Kidney (tissue), 14 donors: ENCODE data around the gene SMAD3. TPM values are rescaled to one million over a fixed set of nuclear protein-coding genes. Genes with fewer than 3 reads are reported as not detected.

Experiments
- DNase-seq, 5 donors: peaks; one replicate each; pipeline ENCODE4 v3.0.0-alpha.2; 2013 to 2020
- FAIRE-seq: peaks from 2 replicates; lab custom pipeline; 2012; peaks lifted over from hg19 to GRCh38; lab: Jason Lieb, UNC
- H3K27ac ChIP-seq, 2 donors: one replicate each; pipeline ENCODE4 v1.7.0; 2013; ENCODE audit warnings: low read depth in 2 of 2, low read length in 2 of 2, inconsistent platforms in 1 of 2
- H3K27me3 ChIP-seq: one replicate; pipeline ENCODE4 v1.7.1; 2013; ENCODE audit warnings: low read length, inconsistent platforms; ENCODE audit not compliant: control insufficient read depth, insufficient read depth
- H3K36me3 ChIP-seq, 3 donors: one replicate each; pipeline versions ENCODE4 v1.7.0 to v1.7.1; 2013; ENCODE audit warnings: low read length in 3 of 3, control low read depth in 1 of 3, inconsistent platforms in 1 of 3; ENCODE audit not compliant: insufficient read depth in 3 of 3, control insufficient read depth in 2 of 3
- H3K4me1 ChIP-seq, 3 donors: one replicate each; pipeline versions ENCODE4 v1.7.0 to v1.7.1; 2013; ENCODE audit warnings: low read length in 3 of 3, inconsistent platforms in 1 of 3, low read depth in 1 of 3; ENCODE audit not compliant: control insufficient read depth in 2 of 3, insufficient read depth in 2 of 3
- H3K4me3 ChIP-seq, 3 donors: one replicate each; pipeline versions ENCODE4 v1.7.0 to v1.8.1; 2013; ENCODE audit warnings: low read length in 3 of 3, control low read depth in 1 of 3, inconsistent platforms in 1 of 3
- H3K9ac ChIP-seq, 3 donors: one replicate each; pipeline versions ENCODE4 v1.7.0 to v1.7.1; 2013; ENCODE audit warnings: low read length in 3 of 3, control low read depth in 1 of 3, inconsistent platforms in 1 of 3
- H3K9me3 ChIP-seq, 3 donors: one replicate each; pipeline versions ENCODE4 v1.7.0 to v1.7.1; 2013; ENCODE audit warnings: low read length in 3 of 3, control low read depth in 1 of 3, inconsistent platforms in 1 of 3; ENCODE audit not compliant: control insufficient read depth in 2 of 3, insufficient read depth in 1 of 3
- CTCF ChIP-seq: IDR thresholded peaks from 3 replicates; pipeline ENCODE4 v1.5.1; 2012; ENCODE audit warnings: mild to moderate bottlenecking, moderate library complexity, borderline replicate concordance; ENCODE audit not compliant: insufficient read depth; ENCODE audit errors: extremely low read depth
- intact Hi-C: fragments of 100-400 bp; cut with DNase I; formaldehyde crosslinking; loops from one replicate; pipeline ENCODE4 v1.11.1; 2022
- polyA plus RNA-seq: library from polyadenylated mRNA; stranded (reverse); fragments of 350-450 nt; fragmentation: Illumina TruSeq; extraction: RNeasy Lipid Tissue Mini Kit (QIAGEN cat#74804); gene quantifications from one replicate; pipeline ENCODE4 v1.2.3, GENCODE V29; 2014; ENCODE audit warnings: low read depth, low replicate concordance; ENCODE audit not compliant: insufficient read depth
- total RNA-seq: library from RNA; stranded (reverse); fragmentation: NEBNext Ultra II Directional; extraction: Animal tissue kit (Norgen Biotek cat#: 25700); gene quantifications from one replicate; pipeline ENCODE4 v1.2.1, GENCODE V29; 2021
- donor health status: control.
- donor health status: control.
- donor health status: control.
- donor health status: control.
- donor health status: control.
- donor health status: DM: yes; HTN: yes; CAD: no.
- donor health status: Normal renal cell carcinoma (clear cell type).

The SMAD3 gene
- total and polyA plus RNA-seq, 2 donors from 2014 or later = 10.1 to 58.2 TPM

DNA sequence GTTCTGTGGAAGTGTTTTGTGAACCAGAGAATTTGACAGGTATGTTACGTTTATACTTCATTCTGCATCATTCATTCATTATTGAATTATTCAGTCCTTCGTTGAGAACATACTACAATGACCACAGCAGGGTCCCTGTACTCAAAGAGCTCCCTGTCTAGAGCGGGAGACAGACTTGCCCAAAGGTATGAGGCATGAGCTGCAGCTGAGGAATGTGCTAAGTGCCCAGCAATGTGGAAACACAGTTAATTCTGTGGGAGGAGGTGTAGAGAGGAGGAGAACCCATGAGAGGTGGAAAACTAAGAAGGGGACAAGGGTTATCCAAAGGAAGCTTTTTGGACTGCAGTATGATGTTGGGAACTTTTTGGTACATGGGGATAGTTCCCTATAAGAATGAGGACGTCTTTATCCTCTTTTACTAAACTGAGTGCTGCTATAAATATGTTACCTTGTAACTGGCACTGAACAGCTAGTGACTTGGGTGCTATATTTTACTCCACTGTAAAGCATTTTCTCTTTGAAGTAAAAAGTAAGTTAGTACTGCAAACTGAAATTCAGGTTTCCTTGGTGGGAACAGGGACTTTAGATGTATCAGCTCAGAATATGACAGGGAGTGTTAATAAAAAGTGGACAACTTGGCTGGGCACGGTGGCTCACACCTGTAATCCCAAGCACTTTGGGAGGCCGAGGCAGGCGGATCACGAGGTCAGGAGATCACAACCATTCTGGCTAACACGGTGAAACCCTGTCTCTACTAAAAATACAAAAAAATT is 5.7 kb downstream of the SMAD3 start:
- Histone ChIP-seq H3K27me3 (no peaks in the 10 kb centered on the region), H3K9ac (no peak overlapping the region), H3K4me3 (no peak overlapping the region), H3K36me3 (peaks cover 0 to 10% (median 0%) of the 10 kb centered on the region in 3 donors), H3K27ac (no peak overlapping the region), H3K9me3 (no peaks in the 10 kb centered on the region), H3K4me1 (peaks cover 2 to 54% (median 21%) of the 10 kb centered on the region in 3 donors)
- intact Hi-C loops = no loop called here
- no peak for TF ChIP-seq CTCF
- FAIRE-seq = no peak
- DNase-seq = no peak

- Histone ChIP-seq H3K27ac (no peak overlapping the region), H3K4me1 (peaks cover 2 to 60% (median 30%) of the 10 kb centered on the region in 3 donors)
Observed at GRCh38 chr15:67072442-67072841, 7.0 kb downstream of the SMAD3 start.

DNA sequence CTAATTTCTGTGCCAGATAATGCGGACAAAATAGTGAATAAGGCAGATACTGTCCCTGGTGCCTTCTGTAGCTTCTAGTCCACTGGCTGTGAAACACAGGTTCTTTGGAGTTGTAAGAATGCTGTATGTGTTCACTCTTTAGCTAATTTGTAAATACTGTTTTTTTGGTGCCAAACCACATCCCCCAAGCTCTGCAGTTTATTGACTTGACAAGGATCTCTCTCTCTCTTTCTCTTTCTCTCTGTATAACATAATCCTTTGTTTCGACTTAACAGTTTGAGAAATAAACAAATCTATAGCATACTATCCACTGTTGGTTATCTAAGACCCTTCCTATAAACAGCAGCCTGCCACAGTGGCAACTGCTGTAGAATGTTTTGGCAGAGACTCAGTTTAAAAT is 7.6 kb downstream of the SMAD3 start:
- Histone ChIP-seq H3K4me3 (no peak overlapping the region), H3K27me3 (no peaks in the 10 kb centered on the region), H3K36me3 (peaks cover 0 to 10% (median 0%) of the 10 kb centered on the region in 3 donors), H3K27ac (no peak overlapping the region), H3K9me3 (no peaks in the 10 kb centered on the region), H3K4me1 (peaks cover 2 to 59% (median 32%) of the 10 kb centered on the region in 3 donors), H3K9ac (no peak overlapping the region)
- FAIRE-seq = no peak
- no peak for DNase-seq
- intact Hi-C loops = no loop called here
- TF ChIP-seq CTCF = no peak

More at GRCh38 chr15:67072442-67072841, 7.0 kb downstream of the SMAD3 start:
- no peak for TF ChIP-seq CTCF
- FAIRE-seq (no peak), DNase-seq (no peak)
- H3K27me3 ChIP-seq = no peaks in the 10 kb centered on the region
- H3K9me3 ChIP-seq = no peaks in the 10 kb centered on the region
- no peak overlapping the region for H3K4me3 ChIP-seq
- peaks cover 0 to 10% (median 0%) of the 10 kb centered on the region in 3 donors for H3K36me3 ChIP-seq
- no peak overlapping the region for H3K9ac ChIP-seq
- intact Hi-C loops = no loop called here
